ENCODE data around the gene CCDC7.

DNA sequence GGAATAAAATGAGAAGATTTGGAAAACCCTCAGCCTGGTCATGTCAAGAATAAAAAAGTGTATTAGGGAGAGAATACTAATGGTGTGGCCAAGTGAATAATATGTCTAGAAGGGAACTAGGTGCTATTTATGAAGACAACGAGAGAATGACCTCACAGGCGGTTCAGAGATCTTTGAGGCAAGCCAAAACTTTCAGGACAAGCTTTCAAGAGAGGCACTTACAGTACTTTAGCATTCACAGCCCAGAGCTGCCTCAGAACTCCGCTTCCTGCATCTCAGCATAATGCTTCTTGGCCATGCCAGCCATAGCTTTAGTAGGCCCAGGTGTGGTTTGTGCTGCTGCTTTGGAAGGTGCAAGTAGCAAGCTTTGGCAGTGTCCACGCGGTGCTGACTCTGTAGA, 37.2 kb upstream of the CCDC7 start:
- TF ChIP-seq POLR2AphosphoS5 (IDR thresholded peaks at IDR 0.05; ENCODE audit: low read depth, low read length) (no peak), POLR2A (IDR thresholded peaks at IDR 0.05; ENCODE audit: low read depth, low read length) (no peak), TAF1 (IDR thresholded peaks at IDR 0.05; ENCODE audit: borderline replicate concordance, low read depth, low read length) (no peak)

Measured in GM12892 (cell line).